Activated T-helper 1 cell treated with anti-CD3 and anti-CD28 coated beads, Interleukin-12 subunit alpha, Interleukin-12 subunit beta, Interleukin-2, Interleukin-4 antibody, amounts not matched to agents 30 ng/mL and 10 ng/mL and 1 ng/mL, durations not matched to agents 14 hours and 24 hours and 36 hours (primary cell): ENCODE measurements around the gene ERGIC3. TPM values are rescaled to one million over a fixed set of nuclear protein-coding genes. Genes with fewer than 3 reads are reported as not detected.

Experiments used
- DNase-seq: peaks from one replicate; pipeline ENCODE4 v3.0.0; 2021; ENCODE audit warnings: low spot score
- H3K27ac Mint-ChIP-seq: one replicate; pipeline ENCODE4 v1.8.0; 2021; ENCODE audit warnings: mild to moderate bottlenecking, mixed read lengths
- H3K27me3 Mint-ChIP-seq: one replicate; pipeline ENCODE4 v1.8.0; 2022; ENCODE audit warnings: mild to moderate bottlenecking, moderate library complexity, mixed read lengths; ENCODE audit not compliant: insufficient read depth
- H3K36me3 Mint-ChIP-seq: one replicate; pipeline ENCODE4 v1.8.0; 2021; ENCODE audit warnings: low read depth, mixed read lengths
- H3K4me1 Mint-ChIP-seq: one replicate; pipeline ENCODE4 v1.8.0; 2021; ENCODE audit warnings: low read depth, mixed read lengths
- H3K4me3 Mint-ChIP-seq: one replicate; pipeline ENCODE4 v1.8.0; 2021; ENCODE audit warnings: mild to moderate bottlenecking, moderate library complexity, mixed read lengths
- H3K9me3 Mint-ChIP-seq: one replicate; pipeline ENCODE4 v1.8.0; 2021; ENCODE audit warnings: mixed read lengths
- intact Hi-C: fragments of 100-400 bp; cut with micrococcal nuclease; formaldehyde crosslinking; loops from one replicate; pipeline ENCODE4 v1.15.1; 2024
- total RNA-seq: library from RNA; stranded (reverse); gene quantifications from 2 replicates; pipeline ENCODE4 v1.2.3, GENCODE V29; 2022

Gene ERGIC3
- total RNA-seq, result 132 and 137 TPM in 2 replicates

GRCh38 chr20:35541783-35542662, at the start of gene ERGIC3:
Gene ERGIC3, plus strand, starts transcription at chr20:35542078. Its CDS starts 20 bp downstream, at chr20:35542098.
- peaks cover 12% of the 10 kb centered on the region for H3K4me1 Mint-ChIP-seq
- DNase-seq, result peak; percentile 96
- peaks cover 6% of the 10 kb centered on the region for H3K36me3 Mint-ChIP-seq
- no peaks in the 10 kb centered on the region for H3K27me3 Mint-ChIP-seq
- intact Hi-C loops, result loop anchor here (1.0 to 5.0 kb wide), 13 partner anchors 60 to 1550 kb away; partner anchors contain the start of genes CEP250, EIF6, GSS and MYH7B
- H3K9me3 Mint-ChIP-seq, result no peaks in the 10 kb centered on the region
- H3K4me3 Mint-ChIP-seq, result peak within 1 kb of the TSS; percentile 90
- H3K27ac Mint-ChIP-seq, result peak within 1 kb of the TSS; percentile 88

- H3K27ac Mint-ChIP-seq, result peak overlapping the region; percentile 100
- H3K27me3 Mint-ChIP-seq, result no peaks in the 10 kb centered on the region
- peaks cover 52% of the 10 kb centered on the region for H3K36me3 Mint-ChIP-seq
- no peaks in the 10 kb centered on the region for H3K9me3 Mint-ChIP-seq
- peak overlapping the region; percentile 99 for H3K4me3 Mint-ChIP-seq
- intact Hi-C loops, result loop anchor here (5.0 kb wide), 1 partner anchor 35 kb away; the partner anchor contains the start of gene CEP250
- DNase-seq, result no peak
- peaks cover 49% of the 10 kb centered on the region for H3K4me1 Mint-ChIP-seq
These were observed 49.5 kb upstream of the ERGIC3 start for GRCh38 chr20:35492352-35492751.

GRCh38 chr20:35496481-35496880, 45.4 kb upstream of the ERGIC3 start:
- no peak for DNase-seq
- Mint-ChIP-seq H3K36me3 (peaks cover 62% of the 10 kb centered on the region), H3K4me3 (no peak overlapping the region), H3K4me1 (peaks cover 17% of the 10 kb centered on the region), H3K27ac (no peak overlapping the region), H3K9me3 (no peaks in the 10 kb centered on the region), H3K27me3 (no peaks in the 10 kb centered on the region)
- intact Hi-C loops, result no loop called here

GRCh38 chr20:35497320-35497719, 44.6 kb upstream of the ERGIC3 start:
- Mint-ChIP-seq H3K4me1 (peaks cover 10% of the 10 kb centered on the region), H3K9me3 (no peaks in the 10 kb centered on the region), H3K4me3 (no peak overlapping the region), H3K27me3 (no peaks in the 10 kb centered on the region), H3K36me3 (peaks cover 63% of the 10 kb centered on the region), H3K27ac (no peak overlapping the region)
- intact Hi-C loops, result no loop called here
- no peak for DNase-seq

GRCh38 chr20:35497780-35498189, 44.1 kb upstream of the ERGIC3 start:
- intact Hi-C loops, result no loop called here
- Mint-ChIP-seq H3K9me3 (no peaks in the 10 kb centered on the region), H3K4me3 (no peak overlapping the region), H3K27me3 (no peaks in the 10 kb centered on the region), H3K4me1 (peaks cover 5% of the 10 kb centered on the region), H3K36me3 (peaks cover 66% of the 10 kb centered on the region), H3K27ac (no peak overlapping the region)
- DNase-seq, result no peak

- Mint-ChIP-seq H3K36me3 (peaks cover 69% of the 10 kb centered on the region), H3K4me1 (no peaks in the 10 kb centered on the region), H3K27ac (no peak overlapping the region), H3K27me3 (no peaks in the 10 kb centered on the region), H3K4me3 (no peak overlapping the region), H3K9me3 (no peaks in the 10 kb centered on the region)
- intact Hi-C loops, result no loop called here
- DNase-seq, result no peak
These were observed 42.6 kb upstream of the ERGIC3 start for GRCh38 chr20:35499271-35499670.

- Mint-ChIP-seq H3K4me3 (no peak overlapping the region), H3K4me1 (peaks cover 18% of the 10 kb centered on the region), H3K9me3 (no peaks in the 10 kb centered on the region), H3K27ac (no peak overlapping the region), H3K36me3 (peaks cover 66% of the 10 kb centered on the region), H3K27me3 (no peaks in the 10 kb centered on the region)
- no peak for DNase-seq
- intact Hi-C loops, result no loop called here
These were observed 39.5 kb upstream of the ERGIC3 start for GRCh38 chr20:35502352-35502751.

GRCh38 chr20:35503281-35503680, 38.6 kb upstream of the ERGIC3 start:
- DNase-seq, result no peak
- intact Hi-C loops, result no loop called here
- no peaks in the 10 kb centered on the region for H3K9me3 Mint-ChIP-seq
- H3K27ac Mint-ChIP-seq, result peak overlapping the region; percentile 50
- peaks cover 18% of the 10 kb centered on the region for H3K4me1 Mint-ChIP-seq
- no peaks in the 10 kb centered on the region for H3K27me3 Mint-ChIP-seq
- H3K4me3 Mint-ChIP-seq, result no peak overlapping the region
- peaks cover 67% of the 10 kb centered on the region for H3K36me3 Mint-ChIP-seq

- Mint-ChIP-seq H3K9me3 (no peaks in the 10 kb centered on the region), H3K4me1 (peaks cover 18% of the 10 kb centered on the region), H3K27ac (peak overlapping the region; percentile 50), H3K27me3 (no peaks in the 10 kb centered on the region), H3K36me3 (peaks cover 72% of the 10 kb centered on the region), H3K4me3 (no peak overlapping the region)
- no peak for DNase-seq
- intact Hi-C loops, result no loop called here
These were observed 37.9 kb upstream of the ERGIC3 start for GRCh38 chr20:35503841-35504561.

- Mint-ChIP-seq H3K4me1 (peaks cover 18% of the 10 kb centered on the region), H3K9me3 (no peaks in the 10 kb centered on the region), H3K4me3 (no peak overlapping the region), H3K36me3 (peaks cover 71% of the 10 kb centered on the region), H3K27me3 (no peaks in the 10 kb centered on the region), H3K27ac (no peak overlapping the region)
- intact Hi-C loops, result no loop called here
- DNase-seq, result no peak
These were observed 37.1 kb upstream of the ERGIC3 start for GRCh38 chr20:35504751-35505150.

GRCh38 chr20:35506179-35506578, 35.7 kb upstream of the ERGIC3 start:
- Mint-ChIP-seq H3K27ac (peak overlapping the region; percentile 68), H3K27me3 (no peaks in the 10 kb centered on the region), H3K9me3 (no peaks in the 10 kb centered on the region), H3K36me3 (peaks cover 61% of the 10 kb centered on the region), H3K4me1 (peaks cover 18% of the 10 kb centered on the region), H3K4me3 (no peak overlapping the region)
- intact Hi-C loops, result no loop called here
- DNase-seq, result no peak

- Mint-ChIP-seq H3K9me3 (no peaks in the 10 kb centered on the region), H3K4me3 (no peak overlapping the region), H3K36me3 (peaks cover 59% of the 10 kb centered on the region), H3K27ac (peak overlapping the region; percentile 19), H3K27me3 (no peaks in the 10 kb centered on the region), H3K4me1 (peaks cover 18% of the 10 kb centered on the region)
- intact Hi-C loops, result no loop called here
- DNase-seq, result no peak
These were observed 34.8 kb upstream of the ERGIC3 start for GRCh38 chr20:35506872-35507638.
